Measurements from ENCODE around the gene ITPR1. TPM values are rescaled to one million over a fixed set of nuclear protein-coding genes. Genes with fewer than 3 reads are reported as not detected.

Gene ITPR1
- total RNA-seq, 1 experiment from 2014 or later: 7.5 TPM

DNA sequence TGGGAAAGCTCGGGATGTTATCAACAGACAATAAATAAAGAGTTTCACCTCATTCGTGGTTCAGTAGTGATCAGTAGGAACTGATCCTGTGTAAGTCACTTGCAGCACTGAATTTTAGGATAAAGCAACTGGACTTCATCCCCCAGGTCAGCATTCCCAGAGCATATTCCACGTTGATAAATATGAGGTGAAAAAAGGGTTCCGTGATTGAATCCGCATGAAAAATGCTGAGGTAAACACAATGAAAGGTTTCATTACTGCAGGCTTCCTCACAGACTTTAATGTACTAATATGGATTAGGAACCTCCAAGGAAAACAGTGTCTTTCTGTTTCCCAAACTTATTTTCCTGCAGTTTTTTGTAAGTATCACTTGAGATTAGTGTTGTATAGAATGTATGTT, 308.7 kb downstream of the ITPR1 start:
- POLR2A ChIA-PET: no interaction called here
- intact Hi-C loops (cut with micrococcal nuclease): no loop called here
- CTCF ChIA-PET: interaction anchor here (0.8 kb wide), 1 partner anchor 452 kb away, joined by 3 read pairs; no protein-coding TSS in a partner anchor
- H3K4me1 Mint-ChIP-seq (ENCODE audit: insufficient read depth, unreplicated experiment): no peaks in the 10 kb centered on the region
- no peaks in the 10 kb centered on the region for H3K9me3 Mint-ChIP-seq (ENCODE audit: unreplicated experiment)
- H3K36me3 Mint-ChIP-seq (ENCODE audit: insufficient read depth, unreplicated experiment): no peaks in the 10 kb centered on the region
- no peaks in the 10 kb centered on the region for H3K27me3 Mint-ChIP-seq (ENCODE audit: insufficient read depth, unreplicated experiment)
- TF ChIP-seq, protein P1, sequence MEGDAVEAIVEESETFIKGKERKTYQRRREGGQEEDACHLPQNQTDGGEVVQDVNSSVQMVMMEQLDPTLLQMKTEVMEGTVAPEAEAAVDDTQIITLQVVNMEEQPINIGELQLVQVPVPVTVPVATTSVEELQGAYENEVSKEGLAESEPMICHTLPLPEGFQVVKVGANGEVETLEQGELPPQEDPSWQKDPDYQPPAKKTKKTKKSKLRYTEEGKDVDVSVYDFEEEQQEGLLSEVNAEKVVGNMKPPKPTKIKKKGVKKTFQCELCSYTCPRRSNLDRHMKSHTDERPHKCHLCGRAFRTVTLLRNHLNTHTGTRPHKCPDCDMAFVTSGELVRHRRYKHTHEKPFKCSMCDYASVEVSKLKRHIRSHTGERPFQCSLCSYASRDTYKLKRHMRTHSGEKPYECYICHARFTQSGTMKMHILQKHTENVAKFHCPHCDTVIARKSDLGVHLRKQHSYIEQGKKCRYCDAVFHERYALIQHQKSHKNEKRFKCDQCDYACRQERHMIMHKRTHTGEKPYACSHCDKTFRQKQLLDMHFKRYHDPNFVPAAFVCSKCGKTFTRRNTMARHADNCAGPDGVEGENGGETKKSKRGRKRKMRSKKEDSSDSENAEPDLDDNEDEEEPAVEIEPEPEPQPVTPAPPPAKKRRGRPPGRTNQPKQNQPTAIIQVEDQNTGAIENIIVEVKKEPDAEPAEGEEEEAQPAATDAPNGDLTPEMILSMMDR (IDR thresholded peaks at IDR 0.05; ENCODE audit: unreplicated experiment): no peak
- no TSS peak for BruUV-seq (replicated peaks)
- no peak overlapping the region for H3K27ac Mint-ChIP-seq (ENCODE audit: low read depth, unreplicated experiment)
- H3K4me3 Mint-ChIP-seq (ENCODE audit: unreplicated experiment): no peak overlapping the region
- DNase-seq (ENCODE audit: unreplicated experiment): no peak

DNA sequence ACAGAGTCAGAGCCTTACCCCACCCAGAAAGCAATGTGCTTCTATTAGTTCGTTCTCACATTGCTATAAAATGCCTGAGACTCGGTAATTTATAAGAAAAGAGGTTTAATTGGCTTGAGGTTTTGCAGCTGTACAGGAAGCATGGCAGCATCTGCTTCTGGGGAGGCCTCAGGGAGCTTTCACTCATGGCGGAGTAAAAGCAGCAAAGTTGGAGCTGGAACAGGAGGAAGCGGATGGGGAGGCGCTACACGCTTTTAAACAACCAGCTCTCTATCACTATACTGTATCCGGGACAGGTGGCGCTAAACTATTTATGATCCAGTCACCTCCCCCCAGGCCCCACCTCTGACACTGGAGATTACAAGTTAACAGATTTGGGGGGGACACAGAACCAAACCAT, 309.8 kb downstream of the ITPR1 start:
- no peaks in the 10 kb centered on the region for H3K9me3 Mint-ChIP-seq (ENCODE audit: unreplicated experiment)
- no peaks in the 10 kb centered on the region for H3K4me1 Mint-ChIP-seq (ENCODE audit: insufficient read depth, unreplicated experiment)
- no TSS peak for BruUV-seq (replicated peaks)
- ChIA-PET CTCF (interaction anchor here (0.7 kb wide), 1 partner anchor 82 kb away, joined by 3 read pairs; no protein-coding TSS in a partner anchor), POLR2A (interaction anchor here (0.6 kb wide), 1 partner anchor 62 kb away, joined by 4 read pairs; no protein-coding TSS in a partner anchor)
- H3K27me3 Mint-ChIP-seq (ENCODE audit: insufficient read depth, unreplicated experiment): no peaks in the 10 kb centered on the region
- no peak for DNase-seq (ENCODE audit: unreplicated experiment)
- TF ChIP-seq, protein P1 (IDR thresholded peaks at IDR 0.05; ENCODE audit: unreplicated experiment): no peak
- no peak overlapping the region for H3K27ac Mint-ChIP-seq (ENCODE audit: low read depth, unreplicated experiment)
- H3K4me3 Mint-ChIP-seq (ENCODE audit: unreplicated experiment): no peak overlapping the region
- H3K36me3 Mint-ChIP-seq (ENCODE audit: insufficient read depth, unreplicated experiment): no peaks in the 10 kb centered on the region
- intact Hi-C loops (cut with micrococcal nuclease): no loop called here

DNA sequence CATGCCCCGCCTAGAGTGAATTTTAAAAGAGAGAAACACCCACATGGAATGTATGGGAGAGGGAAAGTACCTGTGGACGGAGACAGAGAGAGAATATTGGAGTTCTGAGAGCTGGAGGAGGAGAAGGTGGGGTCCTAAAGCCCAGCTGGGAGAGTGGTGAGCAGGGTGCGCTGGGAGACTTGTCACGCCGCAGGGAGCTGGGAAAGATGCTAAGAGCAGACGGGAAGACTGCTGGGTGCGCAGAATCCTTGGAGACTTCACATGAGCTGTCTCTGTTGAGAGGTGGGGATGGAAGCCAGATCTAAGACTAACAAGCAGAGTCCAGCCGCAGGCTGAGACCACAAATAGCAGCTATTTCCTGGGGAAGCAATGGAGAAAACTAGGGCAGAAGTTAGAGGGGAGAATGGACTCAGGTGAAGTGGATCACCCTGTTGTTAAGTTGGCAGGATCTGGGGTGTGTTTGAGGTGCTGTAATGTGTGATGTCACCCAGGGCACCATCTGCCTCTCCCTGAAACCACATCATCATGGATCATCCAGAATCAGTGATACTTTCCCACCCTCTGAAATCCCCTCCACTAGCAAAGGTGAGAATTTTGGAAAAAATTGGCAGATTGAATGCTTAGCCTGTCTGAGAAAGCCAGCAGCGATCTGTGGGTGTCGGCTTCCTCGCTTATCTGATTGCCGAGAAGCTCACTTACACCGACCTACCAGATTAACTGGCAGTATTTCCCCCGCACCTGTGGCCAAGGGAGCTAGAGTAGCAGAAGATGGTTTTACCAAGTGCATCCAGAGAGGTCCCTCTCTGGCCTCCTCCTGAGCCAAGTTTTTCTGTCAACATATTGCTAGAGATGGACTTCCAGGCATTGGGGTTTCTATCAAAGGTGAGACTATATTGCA, 311.3 kb downstream of the ITPR1 start:
- POLR2A ChIA-PET: no interaction called here
- no peaks in the 10 kb centered on the region for H3K9me3 Mint-ChIP-seq (ENCODE audit: unreplicated experiment)
- no peak for DNase-seq (ENCODE audit: unreplicated experiment)
- BruUV-seq (replicated peaks): no TSS peak
- TF ChIP-seq, protein P1 (IDR thresholded peaks at IDR 0.05; ENCODE audit: unreplicated experiment): no peak
- CTCF ChIA-PET: interaction anchor here (0.5 to 1.1 kb wide), 2 partner anchors 8 to 93 kb away, joined by 3 read pairs; no protein-coding TSS in a partner anchor
- no peak overlapping the region for H3K4me3 Mint-ChIP-seq (ENCODE audit: unreplicated experiment)
- no peaks in the 10 kb centered on the region for H3K27me3 Mint-ChIP-seq (ENCODE audit: insufficient read depth, unreplicated experiment)
- intact Hi-C loops (cut with micrococcal nuclease): no loop called here
- H3K4me1 Mint-ChIP-seq (ENCODE audit: insufficient read depth, unreplicated experiment): no peaks in the 10 kb centered on the region
- no peak overlapping the region for H3K27ac Mint-ChIP-seq (ENCODE audit: low read depth, unreplicated experiment)
- H3K36me3 Mint-ChIP-seq (ENCODE audit: insufficient read depth, unreplicated experiment): no peaks in the 10 kb centered on the region

DNA sequence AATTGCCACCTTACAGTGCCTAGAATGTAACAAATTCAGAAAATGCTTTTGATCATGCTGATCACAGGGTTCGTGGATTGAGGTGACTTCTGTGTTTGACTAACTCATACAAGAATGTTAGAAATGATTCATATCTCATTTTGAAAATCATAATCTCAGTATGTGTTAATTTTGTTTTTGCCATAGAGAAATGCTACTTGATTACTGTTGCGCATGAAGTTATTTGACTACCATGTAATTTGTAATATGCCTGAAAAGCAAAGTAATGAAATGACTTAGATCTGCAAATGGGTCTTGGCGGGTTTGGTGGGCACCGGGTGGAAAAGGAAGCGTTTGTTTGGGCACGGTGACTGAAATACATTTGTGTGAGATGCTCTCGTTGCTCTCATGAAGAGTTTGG, 312.5 kb downstream of the ITPR1 start:
- Mint-ChIP-seq H3K4me3 (ENCODE audit: unreplicated experiment) (no peak overlapping the region), H3K9me3 (ENCODE audit: unreplicated experiment) (no peaks in the 10 kb centered on the region), H3K27me3 (ENCODE audit: insufficient read depth, unreplicated experiment) (no peaks in the 10 kb centered on the region), H3K4me1 (ENCODE audit: insufficient read depth, unreplicated experiment) (no peaks in the 10 kb centered on the region), H3K27ac (ENCODE audit: low read depth, unreplicated experiment) (no peak overlapping the region), H3K36me3 (ENCODE audit: insufficient read depth, unreplicated experiment) (no peaks in the 10 kb centered on the region)
- intact Hi-C loops (cut with micrococcal nuclease): no loop called here
- ChIA-PET CTCF (no interaction called here), POLR2A (no interaction called here)
- no TSS peak for BruUV-seq (replicated peaks)
- TF ChIP-seq, protein P1 (IDR thresholded peaks at IDR 0.05; ENCODE audit: unreplicated experiment): no peak
- DNase-seq (ENCODE audit: unreplicated experiment): no peak
